ENCODE data around the gene RPL38. TPM values are rescaled to one million over a fixed set of nuclear protein-coding genes. Genes with fewer than 3 reads are reported as not detected.

Gene RPL38
- total RNA-seq, 3 donors from 2014 or later, result 617 to 705 (median 692) TPM

DNA sequence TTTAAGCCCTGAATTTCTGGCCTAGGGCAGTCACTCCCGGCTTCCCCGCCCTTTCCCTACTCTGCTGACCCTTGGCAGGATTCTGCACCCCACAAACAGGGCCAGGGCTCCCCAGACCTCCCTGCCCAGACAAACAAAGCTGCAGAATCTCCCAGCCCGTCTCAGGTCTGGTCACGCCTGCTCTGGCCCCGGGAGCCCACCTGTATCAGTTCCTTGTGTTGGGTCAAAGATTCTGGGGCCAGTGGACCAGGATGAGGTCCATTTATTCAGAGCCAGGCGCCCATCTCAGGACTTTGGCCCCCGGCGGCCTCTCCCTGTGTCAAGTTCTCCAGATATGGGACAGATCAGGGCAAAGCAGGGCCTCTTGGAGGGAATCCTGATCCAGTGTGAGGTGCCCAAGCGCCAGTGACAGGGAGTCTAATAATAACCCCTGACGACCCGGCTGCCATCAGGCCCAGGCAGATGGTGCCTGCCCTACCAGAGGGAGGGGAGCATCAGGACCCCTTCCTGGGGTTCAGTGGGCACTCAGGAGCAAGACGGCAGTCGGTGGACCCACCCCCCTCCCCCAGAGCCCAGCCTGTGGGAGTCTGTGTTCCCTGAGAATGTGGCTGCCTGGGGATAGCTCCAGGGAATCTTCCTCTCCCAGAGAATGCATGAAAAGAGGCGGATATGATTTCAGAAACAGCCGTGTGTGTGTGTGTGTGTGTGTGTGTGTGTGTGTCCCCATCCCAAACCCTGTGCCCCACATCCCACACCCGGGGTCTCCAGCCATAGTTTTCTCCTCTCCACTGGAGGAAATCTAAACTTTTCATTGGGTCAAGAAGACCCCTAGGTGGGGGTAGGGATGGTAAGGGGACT is 11.2 kb downstream of the RPL38 start:
- Histone ChIP-seq H3K4me3 (no peak overlapping the region), H3K4me1 (ENCODE audit: low read depth) (peaks cover 17% of the 10 kb centered on the region), H3K9me3 (no peaks in the 10 kb centered on the region), H3K36me3 (ENCODE audit: low read depth) (no peaks in the 10 kb centered on the region)
- DNase-seq (no peak), ATAC-seq (no peak)
- TF ChIP-seq, protein P1, sequence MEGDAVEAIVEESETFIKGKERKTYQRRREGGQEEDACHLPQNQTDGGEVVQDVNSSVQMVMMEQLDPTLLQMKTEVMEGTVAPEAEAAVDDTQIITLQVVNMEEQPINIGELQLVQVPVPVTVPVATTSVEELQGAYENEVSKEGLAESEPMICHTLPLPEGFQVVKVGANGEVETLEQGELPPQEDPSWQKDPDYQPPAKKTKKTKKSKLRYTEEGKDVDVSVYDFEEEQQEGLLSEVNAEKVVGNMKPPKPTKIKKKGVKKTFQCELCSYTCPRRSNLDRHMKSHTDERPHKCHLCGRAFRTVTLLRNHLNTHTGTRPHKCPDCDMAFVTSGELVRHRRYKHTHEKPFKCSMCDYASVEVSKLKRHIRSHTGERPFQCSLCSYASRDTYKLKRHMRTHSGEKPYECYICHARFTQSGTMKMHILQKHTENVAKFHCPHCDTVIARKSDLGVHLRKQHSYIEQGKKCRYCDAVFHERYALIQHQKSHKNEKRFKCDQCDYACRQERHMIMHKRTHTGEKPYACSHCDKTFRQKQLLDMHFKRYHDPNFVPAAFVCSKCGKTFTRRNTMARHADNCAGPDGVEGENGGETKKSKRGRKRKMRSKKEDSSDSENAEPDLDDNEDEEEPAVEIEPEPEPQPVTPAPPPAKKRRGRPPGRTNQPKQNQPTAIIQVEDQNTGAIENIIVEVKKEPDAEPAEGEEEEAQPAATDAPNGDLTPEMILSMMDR (IDR thresholded peaks at IDR 0.05), result no peak
- intact Hi-C loops (cut with DNase I, micrococcal nuclease), result no loop called here

DNA sequence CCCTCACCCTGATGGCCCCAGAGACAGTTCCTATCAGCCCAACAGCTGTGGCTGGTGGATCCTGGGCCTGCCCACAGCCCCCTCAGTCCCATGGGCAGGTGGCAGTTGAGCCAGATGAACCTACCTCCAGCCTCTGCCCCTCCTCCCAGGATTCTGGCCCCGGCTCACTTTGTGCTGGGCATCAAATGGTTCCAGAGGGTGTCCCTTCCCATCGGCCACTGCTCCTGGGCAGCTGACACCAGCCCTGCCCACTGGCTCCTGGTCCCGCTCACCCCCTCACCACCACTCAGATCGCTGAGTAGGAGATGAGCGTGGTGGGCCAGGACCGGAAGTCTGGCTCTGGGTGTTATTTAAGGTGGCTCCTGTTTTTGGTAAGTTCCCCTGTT is 11.9 kb downstream of the RPL38 start:
- H3K36me3 ChIP-seq (ENCODE audit: low read depth), result no peaks in the 10 kb centered on the region
- TF ChIP-seq, protein P1 (IDR thresholded peaks at IDR 0.05), result no peak
- H3K4me1 ChIP-seq (ENCODE audit: low read depth), result peaks cover 17% of the 10 kb centered on the region
- intact Hi-C loops (cut with DNase I, micrococcal nuclease), result no loop called here
- H3K9me3 ChIP-seq, result no peaks in the 10 kb centered on the region
- DNase-seq (no peak), ATAC-seq (no peak)
- H3K4me3 ChIP-seq, result no peak overlapping the region

DNA sequence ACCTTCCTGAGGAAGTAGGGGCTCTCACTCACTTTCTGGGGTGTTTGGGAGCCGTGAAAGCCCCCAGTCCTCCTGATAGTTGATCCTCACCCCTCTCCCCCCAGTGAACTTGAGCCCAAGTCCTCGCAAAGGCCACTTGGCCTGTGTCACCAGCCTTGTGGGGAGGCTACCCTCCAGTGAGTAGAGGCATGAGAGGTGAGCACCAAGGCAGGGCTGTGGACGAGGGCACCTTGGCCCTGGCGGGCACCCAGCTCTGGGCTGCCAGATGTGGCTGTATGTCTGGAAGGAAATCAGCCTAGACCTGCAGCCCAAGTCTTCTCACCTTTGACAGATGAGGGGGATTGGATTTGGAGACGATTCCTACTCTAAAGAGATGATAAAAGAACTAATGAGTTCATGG is 13.0 kb downstream of the RPL38 start:
- H3K36me3 ChIP-seq (ENCODE audit: low read depth), result no peaks in the 10 kb centered on the region
- H3K9me3 ChIP-seq, result no peaks in the 10 kb centered on the region
- DNase-seq (no peak), ATAC-seq (no peak)
- TF ChIP-seq, protein P1 (IDR thresholded peaks at IDR 0.05), result no peak
- no peak overlapping the region for H3K4me3 ChIP-seq
- peaks cover 16% of the 10 kb centered on the region for H3K4me1 ChIP-seq (ENCODE audit: low read depth)
- intact Hi-C loops (cut with DNase I, micrococcal nuclease), result no loop called here

DNA sequence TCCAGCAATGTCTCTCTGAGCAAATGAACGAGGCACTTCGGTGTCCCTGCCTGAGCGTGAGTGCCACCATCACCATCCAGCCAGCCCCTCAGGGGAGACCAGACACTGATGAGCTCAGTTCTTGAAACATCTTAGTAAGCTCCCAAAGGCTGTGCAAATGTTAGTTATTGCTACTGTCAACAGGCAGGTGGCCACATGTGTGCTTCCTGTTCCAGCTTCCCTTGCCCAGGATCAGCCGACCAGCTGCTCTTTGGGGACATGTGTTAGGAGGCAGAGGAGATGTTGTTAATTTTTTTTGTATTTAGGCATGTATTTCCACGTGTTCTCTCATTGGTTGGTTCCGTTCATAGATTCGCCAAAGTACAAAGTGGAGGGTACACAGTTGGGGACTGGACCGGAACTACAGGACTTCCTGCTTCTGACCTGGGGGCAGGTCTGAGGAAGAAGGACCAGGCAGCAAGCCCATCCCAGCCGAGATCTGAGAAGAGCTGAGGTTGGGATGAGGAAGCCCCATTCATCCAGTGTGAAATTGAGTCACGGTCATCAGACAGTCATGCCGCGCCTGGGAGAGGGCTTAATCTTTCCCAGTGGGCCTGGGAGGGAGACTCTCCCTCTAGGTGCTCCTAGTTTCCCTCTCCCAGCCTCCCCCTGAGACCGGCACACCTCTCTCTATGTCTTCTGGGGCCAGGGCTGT is 13.7 kb downstream of the RPL38 start:
- ATAC-seq (no peak), DNase-seq (no peak)
- Histone ChIP-seq H3K4me1 (ENCODE audit: low read depth) (peaks cover 11% of the 10 kb centered on the region), H3K36me3 (ENCODE audit: low read depth) (no peaks in the 10 kb centered on the region), H3K4me3 (no peak overlapping the region), H3K9me3 (no peaks in the 10 kb centered on the region)
- intact Hi-C loops (cut with DNase I, micrococcal nuclease), result no loop called here
- TF ChIP-seq, protein P1 (IDR thresholded peaks at IDR 0.05), result no peak

DNA sequence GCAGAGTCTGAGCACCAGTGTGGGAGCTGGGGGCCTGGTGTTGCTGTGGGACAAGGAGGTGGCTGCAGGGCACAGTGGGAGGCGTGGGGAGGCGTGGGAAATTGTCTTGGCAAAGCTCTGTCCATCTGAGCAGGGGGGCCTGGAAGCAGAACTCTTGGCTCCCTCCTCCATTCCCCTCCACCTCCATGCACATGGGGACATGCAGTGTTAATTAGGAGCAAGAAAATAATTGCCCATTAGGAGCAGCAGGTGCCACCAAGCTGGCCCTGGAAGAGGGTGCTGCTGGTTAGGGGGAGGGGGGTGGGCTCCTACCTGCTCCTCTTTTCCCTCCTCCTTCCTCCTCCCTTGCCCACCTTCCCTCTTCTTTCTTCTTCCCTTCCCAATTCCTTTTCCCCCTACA is 14.4 kb downstream of the RPL38 start:
- no peaks in the 10 kb centered on the region for H3K9me3 ChIP-seq
- peaks cover 8% of the 10 kb centered on the region for H3K4me1 ChIP-seq (ENCODE audit: low read depth)
- no peaks in the 10 kb centered on the region for H3K36me3 ChIP-seq (ENCODE audit: low read depth)
- no peak overlapping the region for H3K4me3 ChIP-seq
- TF ChIP-seq, protein P1 (IDR thresholded peaks at IDR 0.05), result no peak
- ATAC-seq (no peak), DNase-seq (no peak)
- intact Hi-C loops (cut with DNase I, micrococcal nuclease), result no loop called here
